Bronchus fibroblast of lung (primary cell): ENCODE measurements around the gene SPTY2D1. TPM values are rescaled to one million over a fixed set of nuclear protein-coding genes. Genes with fewer than 3 reads are reported as not detected.

Source experiments
- total RNA-seq: library from RNA; depleted of rRNA; stranded (reverse); fragments of >200 nt; gene quantifications from 2 replicates; pipeline ENCODE4 v1.2.3, GENCODE V29; 2015

The SPTY2D1 gene
- 10.0 and 11.1 TPM in 2 replicates for total RNA-seq

GRCh38 chr11:18634140-18635032 is at the start of gene SPTY2D1:
TSS of gene SPTY2D1 (minus strand) at chr11:18634342. CDS start at chr11:18634257, 85 bp downstream.

GRCh38 chr11:18599739-18600230 is 34.4 kb downstream of the SPTY2D1 start, which contains the start of gene MISFA:
TSS of gene MISFA (plus strand) at chr11:18599789. CDS start at chr11:18599929, 140 bp downstream.

GRCh38 chr11:18588297-18589252 is 45.6 kb downstream of the SPTY2D1 start, which contains the start of gene UEVLD:
TSS of gene UEVLD (minus strand) at chr11:18588734. CDS start at chr11:18588654, 80 bp downstream.

Other genes with a start within 250 kb of the SPTY2D1 start
- gene LDHA, start 239.8 kb downstream of the SPTY2D1 start, total RNA-seq: 639 and 689 TPM in 2 replicates
- gene LDHC, start 222.0 kb downstream of the SPTY2D1 start, total RNA-seq: 0.30 and 0.34 TPM in 2 replicates
- 0.17 TPM in 1 of 2 replicates, not detected in the other for gene LDHAL6A, start 178.5 kb downstream of the SPTY2D1 start, total RNA-seq
- 78.2 and 92.1 TPM in 2 replicates for gene TSG101, start 107.4 kb downstream of the SPTY2D1 start, total RNA-seq
- gene UEVLD, start 45.6 kb downstream of the SPTY2D1 start, total RNA-seq: 19.5 and 22.2 TPM in 2 replicates
- 0.34 TPM in 1 of 2 replicates, not detected in the other for gene MISFA, start 34.6 kb downstream of the SPTY2D1 start, total RNA-seq
- 0.45 and 0.50 TPM in 2 replicates for gene TMEM86A, start 64.4 kb upstream of the SPTY2D1 start, total RNA-seq
- gene IGSF22, start 91.8 kb upstream of the SPTY2D1 start, total RNA-seq: under 0.01 TPM in 1 of 2 replicates, not detected in the other
- not detected in 2 replicates for gene PTPN5, start 157.5 kb upstream of the SPTY2D1 start, total RNA-seq